Medulla oblongata (tissue), 1 donor: ENCODE data around the gene HS3ST6.
"Not testable (repeated sequence)": the region's sequence is repeated elsewhere in the genome, so short reads cannot be mapped to it uniquely, and the experiment has no call there.

ENCODE experiments used
- DNase-seq: peaks from one replicate; pipeline ENCODE4 v3.0.0-alpha.2; 2015; ENCODE audit errors: extremely low spot score

The HS3ST6 gene

DNA sequence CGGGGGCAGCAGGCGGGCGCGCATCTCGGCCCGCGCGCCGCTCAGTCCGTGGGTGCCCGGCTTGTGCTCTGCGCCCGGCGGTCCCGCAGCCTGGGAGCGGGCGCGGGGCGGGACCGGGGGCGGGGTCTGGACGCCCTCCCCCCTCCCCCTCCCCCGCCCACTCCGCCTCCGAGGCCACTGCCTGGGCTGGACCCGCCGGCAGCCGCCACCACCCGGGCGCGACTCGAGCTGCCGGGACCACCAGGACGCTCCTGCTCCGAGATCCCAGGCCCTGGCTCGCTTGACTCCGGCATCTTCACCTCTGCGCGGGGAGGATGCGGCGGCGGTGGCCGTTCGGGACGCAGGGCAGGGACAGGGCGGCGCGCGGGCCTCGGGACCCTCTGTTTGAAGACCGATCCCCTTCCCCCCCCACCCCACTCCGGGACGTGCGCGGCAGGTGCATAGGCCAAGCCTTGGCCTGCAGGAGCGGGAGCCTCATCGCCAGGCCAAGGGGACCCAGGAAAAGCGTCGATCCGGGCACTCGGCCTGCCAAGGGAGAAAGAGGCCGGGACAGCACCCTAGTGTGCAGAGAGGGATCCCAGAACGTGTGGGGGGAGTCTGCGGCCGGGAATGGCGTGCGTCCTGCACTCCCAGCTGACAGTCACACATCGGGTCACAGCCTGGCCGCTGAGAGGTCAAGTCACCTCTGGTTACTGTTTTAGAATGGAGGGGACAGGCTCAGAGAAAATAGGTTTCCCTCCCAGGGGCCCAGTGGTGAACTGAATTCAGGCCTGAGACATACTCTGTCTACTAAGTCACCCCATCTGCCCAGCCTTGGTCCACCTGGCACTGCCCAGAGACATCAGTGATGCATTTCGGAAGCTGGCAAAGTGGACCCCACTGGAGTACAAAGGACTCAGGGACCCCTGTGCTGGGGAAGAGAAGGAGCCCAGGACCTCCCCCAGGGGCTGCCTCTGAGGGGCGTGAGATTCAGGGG is at the start of gene HS3ST6:
Gene HS3ST6, minus strand, starts transcription at position 65 of the 976 bp plus-strand sequence. CDS start 92 bp downstream, outside the sequence.
- no peak for DNase-seq

DNA sequence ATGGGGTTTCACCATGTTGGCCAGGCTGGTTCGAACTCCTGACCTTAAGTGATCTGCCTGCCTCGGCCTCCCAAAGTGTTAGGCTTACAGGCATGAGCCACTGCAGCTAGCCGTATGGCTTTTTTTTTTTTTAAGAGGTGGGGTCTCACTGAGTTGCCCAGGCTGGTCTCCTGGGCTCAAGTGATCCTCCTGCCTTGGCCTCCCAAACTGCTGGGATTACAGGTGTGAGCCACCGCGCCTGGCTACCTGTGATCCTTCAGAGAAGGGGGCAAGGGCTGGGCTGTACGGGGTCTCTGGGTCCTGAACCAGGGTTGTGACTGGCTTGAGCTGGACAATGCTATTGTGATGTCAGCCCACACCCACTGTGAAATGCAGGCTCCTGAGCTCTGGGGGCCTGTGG is 48.2 kb upstream of the HS3ST6 start, which contains the start of gene RNF151:
Gene RNF151, plus strand, starts transcription at position 397 of the 400 bp plus-strand sequence. CDS start 26 bp downstream, outside the sequence.
- no peak for DNase-seq

DNA sequence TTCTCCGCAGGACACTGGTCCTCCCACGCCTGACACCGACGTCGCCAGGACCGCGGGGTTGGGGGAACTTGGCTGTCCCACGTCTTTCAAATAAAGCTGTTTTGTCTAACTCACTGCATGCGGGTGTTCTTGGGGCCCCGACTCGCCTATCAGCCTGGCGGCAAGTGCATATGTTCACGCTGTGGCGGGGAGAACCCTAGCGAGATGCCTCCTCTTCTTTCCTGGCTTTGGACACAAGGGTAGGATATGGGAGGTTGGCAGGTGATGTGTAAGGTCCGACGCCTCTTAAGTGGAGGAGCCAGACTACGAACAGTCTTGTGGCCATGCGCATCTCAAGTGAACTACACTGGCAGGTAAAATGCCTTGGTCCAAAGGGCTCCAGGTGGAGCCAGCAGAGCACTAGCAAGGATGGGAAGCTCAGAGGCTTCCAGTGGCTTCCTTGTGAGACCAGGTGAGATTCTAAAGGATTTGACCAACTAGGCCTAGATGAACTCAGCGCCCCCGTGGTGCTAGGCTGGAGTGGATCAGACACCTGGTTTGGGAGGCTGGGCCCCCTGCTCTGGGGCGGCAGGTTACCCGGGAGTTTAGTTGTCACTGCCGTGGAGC is 47.3 kb upstream of the HS3ST6 start:
- no peak for DNase-seq

DNA sequence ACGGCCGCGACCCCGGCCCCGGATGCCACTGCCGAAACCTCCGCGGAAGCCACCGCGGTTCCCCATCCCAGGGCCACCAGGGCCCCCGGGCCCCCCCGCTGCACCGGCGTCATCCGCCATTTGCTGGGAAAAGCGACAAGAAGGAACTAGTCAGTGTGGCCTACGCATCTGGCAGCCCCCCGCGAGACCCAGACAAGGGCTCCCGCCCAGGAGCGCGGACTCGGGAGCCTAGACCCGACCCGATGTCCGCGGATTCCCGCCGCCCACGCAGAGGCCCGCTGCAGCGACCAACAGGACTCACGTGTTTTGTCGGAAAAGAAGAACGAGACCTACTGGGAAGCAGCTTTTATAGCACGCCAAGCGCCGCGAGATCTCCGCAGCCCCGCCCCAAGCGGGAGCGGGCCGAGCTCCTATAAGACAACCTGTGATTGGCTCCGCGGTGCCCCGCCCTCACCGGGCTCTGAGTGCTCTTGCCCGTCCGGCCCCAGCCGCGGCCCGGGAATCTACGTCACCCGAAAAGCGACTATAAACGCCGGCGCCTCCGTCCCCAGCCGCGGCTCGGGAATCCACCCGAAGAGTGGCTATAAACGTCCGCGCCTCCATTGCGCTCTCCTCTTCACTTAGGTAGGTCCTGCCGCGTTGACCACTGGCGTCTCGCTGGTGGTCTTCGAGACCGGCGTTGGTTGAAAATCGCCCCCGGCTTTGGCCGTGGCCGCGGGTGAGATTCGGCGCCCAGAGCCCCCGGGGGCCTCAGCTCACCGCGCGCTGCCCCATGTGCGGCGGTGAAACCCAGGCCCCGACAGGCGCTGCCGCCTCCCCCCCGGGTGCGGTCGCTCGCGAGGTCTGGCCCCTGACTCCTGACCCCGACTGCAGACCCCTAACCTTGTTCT is 46.5 kb upstream of the HS3ST6 start, which contains the start of gene RPS2:
Gene RPS2, minus strand, starts transcription at position 321 of the 890 bp plus-strand sequence. Its CDS starts 201 bp downstream, at position 120.
- peak; percentile 98 for DNase-seq

DNA sequence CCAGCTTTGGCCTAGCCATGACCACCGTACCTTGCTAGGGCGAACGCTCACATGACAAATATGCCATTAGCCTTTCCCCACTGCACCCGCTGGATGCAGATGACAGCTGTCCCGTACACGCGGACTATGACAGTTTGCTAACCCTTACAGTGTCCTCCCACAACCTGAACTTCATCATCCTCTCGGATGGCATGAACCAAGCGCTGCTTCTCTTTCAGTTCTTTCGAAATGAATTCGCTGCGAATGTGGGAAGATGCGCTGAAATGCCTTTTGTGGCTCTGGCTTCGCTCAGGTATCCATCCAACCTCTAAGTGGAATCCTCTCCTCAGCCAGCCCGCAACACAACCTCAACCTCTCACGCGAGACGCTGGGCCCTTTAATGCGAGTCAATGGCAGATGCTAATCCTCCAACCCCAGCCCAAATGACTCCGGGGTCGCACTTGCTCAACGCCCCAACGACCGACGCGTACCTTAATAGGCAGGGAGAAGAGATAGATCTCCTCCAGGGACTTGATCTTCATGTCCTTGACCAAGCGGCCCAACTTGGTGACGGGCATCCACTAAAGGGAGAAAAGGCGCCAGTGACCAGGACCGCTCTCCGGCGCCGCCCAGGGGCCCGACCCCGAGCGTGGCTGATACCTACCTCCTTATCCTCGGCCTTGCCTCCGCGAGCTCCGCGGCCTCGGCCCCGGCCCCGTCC is 45.7 kb upstream of the HS3ST6 start:
- peak; percentile 12 for DNase-seq

DNA sequence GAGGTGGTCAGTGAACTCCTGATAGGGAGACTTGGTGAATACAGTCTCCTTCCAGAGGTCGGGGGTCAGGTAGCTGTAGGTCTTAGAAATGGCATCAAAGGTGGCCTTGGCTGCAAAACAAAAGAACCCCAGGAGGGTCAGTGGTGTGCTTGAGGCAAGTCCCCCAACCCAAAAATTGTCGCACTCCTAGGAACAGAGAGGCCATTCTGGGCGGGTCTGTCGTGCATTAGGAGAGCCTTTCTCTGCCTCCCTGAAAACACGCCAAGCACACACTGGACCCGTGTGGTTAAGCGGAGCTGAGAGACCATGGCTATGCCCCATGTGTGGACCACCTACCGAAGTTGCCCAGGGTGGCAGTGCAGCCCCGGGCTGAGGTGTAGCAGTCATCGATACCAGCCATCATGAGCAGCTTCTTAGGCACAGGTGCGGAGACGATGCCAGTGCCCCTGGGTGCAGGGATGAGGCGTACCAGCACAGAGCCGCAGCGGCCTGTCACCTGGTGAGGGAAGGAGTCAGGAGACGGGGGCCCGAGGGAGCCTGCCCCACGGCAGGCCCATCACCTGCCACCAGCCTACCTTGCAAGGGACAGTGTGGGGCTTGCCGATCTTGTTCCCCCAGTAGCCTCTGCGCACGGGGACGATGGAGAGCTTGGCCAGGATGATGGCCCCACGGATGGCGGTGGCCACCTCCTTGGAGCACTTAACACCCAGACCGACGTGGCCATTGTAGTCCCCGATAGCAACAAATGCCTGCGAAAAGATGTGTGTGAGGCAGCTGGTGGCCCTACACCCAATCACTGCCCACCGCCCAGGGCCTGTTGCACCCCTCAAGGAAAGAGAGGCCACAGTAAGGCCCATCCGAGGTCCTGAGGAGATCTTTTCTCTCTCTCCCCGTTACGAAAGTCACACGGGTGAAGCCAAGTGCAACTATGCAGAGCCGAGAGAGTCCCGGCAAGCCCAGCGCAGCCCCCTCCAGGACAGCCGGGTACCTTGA is 44.2 kb upstream of the HS3ST6 start:
- DNase-seq, result not testable (repeated sequence)

DNA sequence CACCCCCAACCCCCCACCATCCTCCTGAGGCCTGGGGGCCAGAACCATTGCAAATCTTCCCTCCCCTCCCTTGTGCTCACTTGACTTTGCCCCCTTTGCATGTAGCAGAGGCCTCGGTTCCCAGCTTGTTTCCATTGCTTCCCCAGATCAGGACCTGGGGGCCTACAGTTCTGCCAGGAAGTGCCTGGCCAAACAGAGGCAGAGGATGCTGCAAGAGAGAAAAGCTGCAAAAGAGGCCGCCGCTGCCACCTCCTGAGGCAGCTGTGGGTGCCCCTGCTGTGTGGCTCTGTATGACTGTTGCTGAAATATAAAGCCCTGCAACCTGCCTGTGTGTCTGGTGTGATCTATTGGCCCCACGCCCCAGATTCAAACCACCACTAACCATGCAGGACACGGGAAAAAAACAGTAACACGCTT is 43.4 kb upstream of the HS3ST6 start:
- no peak for DNase-seq

DNA sequence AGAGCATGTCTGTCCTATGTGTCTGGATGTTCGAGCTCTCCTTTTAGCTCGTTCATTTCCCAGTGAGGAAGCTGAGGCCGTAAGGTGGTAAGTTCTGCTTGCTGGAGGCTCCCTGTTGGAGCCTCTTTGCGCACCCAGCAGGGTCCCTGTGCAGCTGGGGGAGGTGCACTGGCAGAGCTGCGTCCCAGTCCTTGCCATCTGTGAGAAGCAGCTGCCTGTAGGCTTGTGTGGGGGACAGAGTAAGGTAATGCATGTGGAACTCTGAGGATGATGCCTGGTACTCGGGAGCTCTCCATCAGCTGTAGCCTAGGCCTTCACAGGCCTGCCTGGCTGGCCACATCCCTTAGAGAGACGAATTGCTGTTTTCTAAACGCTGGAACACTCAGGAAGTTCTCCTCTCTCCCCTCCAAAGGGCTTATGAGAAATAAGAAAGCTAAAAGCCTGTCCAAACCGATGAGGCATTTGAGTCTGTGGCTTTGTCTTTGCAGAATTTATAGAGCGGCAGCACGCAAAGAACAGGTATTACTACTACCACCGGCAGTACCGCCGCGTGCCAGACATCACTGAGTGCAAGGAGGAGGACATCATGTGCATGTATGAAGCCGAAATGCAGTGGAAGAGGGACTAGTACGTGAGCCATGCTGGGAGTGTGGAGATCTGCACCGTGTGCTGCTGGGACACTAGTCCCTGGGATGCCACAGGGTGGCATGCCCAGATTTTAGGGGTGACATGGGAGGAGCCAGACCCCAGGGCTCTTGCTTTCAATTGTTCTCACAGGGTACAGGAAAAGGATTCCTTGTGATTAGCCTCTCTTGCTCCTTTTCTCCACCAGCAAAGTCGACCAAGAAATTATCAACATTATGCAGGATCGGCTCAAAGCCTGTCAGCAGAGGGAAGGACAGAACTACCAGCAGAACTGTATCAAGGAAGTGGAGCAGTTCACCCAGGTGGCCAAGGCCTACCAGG is 42.7 kb upstream of the HS3ST6 start:
- DNase-seq, result no peak

DNA sequence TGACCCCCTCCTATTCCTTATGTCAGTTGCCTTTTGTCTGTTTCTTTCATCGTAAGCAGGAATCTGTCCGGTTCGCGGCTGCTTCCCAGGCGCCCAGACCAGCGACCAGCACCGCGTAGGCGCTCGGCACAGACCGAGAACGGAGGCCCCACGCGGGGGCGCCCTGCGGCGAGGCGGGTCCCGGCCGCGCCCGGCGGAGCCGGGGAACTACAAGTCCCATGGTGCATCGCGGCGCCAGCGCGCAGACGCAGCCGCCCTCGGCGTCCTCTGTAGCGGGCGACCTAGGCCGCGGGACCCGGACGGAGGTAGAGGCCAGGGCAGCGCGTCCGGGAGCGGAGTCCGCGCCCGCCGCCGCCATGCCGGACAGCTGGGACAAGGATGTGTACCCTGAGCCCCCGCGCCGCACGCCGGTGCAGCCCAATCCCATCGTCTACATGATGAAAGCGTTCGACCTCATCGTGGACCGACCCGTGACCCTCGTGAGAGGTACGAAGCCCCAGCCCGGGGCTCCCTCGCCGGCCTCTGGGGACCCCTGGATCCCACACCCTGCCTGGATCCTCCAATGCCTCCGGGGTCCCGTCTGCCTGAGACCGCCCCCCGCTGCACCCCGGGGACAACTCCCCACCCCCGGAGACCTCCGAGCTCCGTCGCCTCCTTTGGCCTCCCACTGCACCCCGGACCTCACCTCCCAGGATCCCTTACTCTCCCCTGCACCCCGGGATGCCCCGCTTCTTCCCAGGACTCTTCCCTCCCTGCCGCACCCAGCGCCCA is 41.2 kb upstream of the HS3ST6 start, which contains the start of gene NDUFB10:
Gene NDUFB10, plus strand, starts transcription at position 270 of the 771 bp plus-strand sequence. Its CDS starts 87 bp downstream, at position 357.
- peak; percentile 88 for DNase-seq

DNA sequence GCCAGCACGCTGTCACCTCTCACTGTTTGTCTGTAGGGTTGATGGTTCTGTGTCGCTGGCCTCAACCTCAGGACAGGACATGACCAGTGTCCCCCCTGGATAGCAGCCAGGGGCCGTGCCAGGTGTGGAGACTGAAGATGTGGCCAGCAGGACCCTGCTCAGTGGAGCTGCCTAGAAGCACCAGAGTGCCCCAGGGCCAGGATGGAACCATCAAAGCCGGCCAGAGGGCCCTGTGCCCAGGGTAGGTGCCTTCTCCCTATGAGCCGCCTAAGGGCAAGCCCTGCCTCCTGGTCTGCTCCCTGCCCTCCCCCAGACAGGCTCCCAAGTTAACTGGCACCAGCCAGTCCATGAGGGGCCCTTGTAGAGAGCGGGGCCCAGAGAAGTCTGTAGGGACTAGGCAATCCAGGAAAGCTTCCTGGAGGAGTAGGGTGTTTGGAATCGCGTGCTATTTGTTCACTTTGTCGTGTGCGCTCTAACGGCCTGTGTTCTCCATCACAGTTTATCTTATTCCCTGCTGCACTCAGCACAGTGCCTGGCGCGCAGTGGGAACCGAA is 40.6 kb upstream of the HS3ST6 start:
- DNase-seq, result no peak

DNA sequence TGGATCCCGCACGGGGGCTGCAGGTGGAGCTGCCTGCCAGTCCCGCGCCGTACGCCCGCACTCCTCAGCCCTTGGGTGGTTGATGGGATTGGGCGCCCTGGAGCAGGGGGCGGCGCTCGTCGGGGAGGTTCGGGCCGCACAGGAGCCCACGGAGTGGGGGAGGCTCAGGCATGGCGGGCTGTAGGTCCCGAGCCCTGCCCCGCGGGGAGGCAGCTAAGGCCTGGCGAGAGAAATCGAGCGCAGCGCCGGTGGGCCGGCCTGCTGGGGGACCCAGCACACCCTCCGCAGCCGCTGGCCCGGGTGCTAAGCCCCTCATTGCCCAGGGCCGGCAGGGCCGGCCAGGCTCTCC is 39.9 kb upstream of the HS3ST6 start:
- not testable (repeated sequence) for DNase-seq

DNA sequence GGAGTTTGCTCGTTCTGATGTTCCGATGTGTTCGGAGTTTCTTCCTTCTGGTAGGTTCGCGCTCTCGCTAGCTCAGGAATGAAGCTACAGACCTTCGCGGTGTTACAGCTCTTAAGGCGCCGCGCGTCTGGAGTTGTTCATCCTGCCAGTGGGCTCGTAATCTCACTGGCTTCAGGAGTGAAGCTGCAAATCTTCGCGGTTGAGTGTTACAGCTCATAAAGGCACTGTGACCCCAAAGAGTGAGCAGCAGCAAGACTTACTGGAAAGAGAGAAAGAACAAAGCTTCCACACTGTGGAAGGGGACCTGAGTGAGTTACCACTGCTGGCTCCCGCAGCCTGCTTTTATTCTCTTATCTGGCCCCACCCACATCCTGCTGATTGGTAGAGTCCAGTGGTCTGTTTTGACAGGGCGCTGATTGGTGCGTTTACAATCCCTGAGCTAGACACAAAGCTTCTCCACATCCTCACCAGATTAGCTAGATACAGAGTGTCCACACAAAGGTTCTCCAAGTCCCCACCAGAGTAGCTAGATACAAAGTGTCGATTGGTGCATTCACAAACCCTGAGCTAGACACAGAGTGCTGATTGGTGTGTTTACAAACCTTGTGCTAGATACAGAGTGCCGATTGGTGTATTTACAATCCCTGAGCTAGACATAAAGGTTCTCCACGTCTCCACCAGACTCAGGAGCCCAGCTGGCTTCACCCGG is 39.4 kb upstream of the HS3ST6 start:
- not testable (repeated sequence) for DNase-seq

DNA sequence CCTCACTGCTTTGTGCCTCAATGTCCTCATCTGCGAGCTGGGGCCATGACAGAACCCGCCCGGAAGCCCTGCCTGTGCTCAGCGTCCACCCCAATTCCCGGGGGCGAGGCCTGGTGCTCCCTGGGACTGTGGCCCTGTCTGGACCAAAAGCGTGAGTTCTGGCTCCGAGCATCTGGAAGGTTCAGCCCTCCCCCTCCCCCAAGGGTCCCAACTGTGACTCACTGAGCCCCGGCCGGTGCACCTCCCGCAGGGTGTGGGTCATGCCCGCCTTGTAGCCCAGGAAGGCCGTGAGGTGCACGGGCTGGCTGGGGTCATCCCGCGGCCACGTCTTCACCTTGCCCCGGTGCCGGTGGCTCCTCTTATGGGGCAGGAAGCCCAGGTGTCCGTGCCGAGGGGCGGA is 35.5 kb upstream of the HS3ST6 start:
- DNase-seq, result no peak

DNA sequence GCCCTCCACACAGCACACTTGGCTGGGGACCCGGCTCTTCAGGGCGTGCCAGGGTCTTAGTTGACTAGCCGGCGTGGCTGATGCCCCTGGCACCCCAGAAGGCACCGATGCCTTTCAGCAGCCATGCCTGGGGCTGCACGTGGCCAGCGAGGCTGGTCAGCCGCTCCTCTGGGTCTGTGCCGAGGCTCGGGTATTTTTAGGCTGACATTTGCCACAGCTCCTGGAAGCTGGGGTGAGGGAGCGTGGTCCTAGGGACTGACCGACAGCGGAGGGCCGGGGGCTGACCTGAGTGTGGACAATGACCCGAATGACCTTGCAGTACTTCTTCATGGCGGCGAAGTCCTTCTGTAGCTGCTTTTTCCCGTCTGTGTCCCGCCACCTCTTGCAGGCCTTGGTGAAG is 32.3 kb upstream of the HS3ST6 start:
- no peak for DNase-seq

DNA sequence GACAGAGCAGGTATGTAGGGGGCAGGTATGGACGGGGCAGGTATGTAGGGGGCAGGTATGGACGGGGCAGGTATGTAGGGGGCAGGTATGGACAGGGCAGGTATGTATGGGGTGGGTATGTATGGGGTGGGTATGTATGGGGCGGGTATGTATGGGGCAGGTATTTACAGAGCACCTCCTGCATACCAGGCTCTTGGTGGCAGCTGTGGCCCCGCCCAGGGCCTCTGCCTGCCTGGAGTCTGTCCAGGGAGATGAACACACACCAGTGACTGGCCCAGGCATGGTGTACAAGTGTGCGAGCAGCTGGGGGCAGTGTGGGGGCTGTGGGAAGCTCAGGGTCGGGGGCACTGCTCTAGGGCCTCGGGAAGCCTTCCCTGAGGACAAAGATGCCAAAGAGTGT is 31.8 kb upstream of the HS3ST6 start:
- DNase-seq, result no peak

DNA sequence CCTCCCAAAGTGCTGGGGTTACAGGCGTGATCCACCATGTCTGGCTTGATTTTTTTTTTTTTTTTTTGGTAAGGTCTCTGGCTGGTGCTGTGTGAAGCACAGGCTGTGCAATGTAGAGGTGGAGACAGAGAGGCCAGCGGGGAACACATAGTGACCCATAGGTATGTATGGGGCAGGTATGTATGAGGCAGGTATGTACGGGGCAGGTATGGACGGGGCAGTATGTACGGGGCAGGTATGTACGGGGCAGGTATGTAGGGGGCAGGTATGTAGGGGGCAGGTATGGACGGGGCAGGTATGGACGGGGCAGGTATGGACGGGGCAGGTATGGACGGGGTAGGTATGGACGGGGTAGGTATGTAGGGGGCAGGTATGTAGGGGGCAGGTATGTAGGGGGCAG is 31.3 kb upstream of the HS3ST6 start:
- no peak for DNase-seq

DNA sequence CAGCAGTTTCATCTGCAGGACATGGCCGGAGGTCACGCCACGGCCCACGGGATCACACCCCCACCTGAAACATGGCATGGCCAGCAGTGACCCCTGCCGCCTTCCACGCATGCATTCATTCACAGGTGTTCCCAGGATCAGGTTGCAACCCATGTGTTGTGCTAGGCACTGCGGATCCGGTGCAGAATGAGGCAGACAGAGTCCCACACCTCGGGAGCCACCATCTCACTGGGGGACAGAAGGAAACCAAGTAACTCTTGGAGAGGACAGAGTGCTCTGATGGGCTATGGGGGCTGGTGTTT is 29.1 kb upstream of the HS3ST6 start:
- no peak for DNase-seq
